Mesothelial cell of epicardium (in vitro differentiated cells): ENCODE results near the gene SH3RF3. TPM values are rescaled to one million over a fixed set of nuclear protein-coding genes. Genes with fewer than 3 reads are reported as not detected.

Experiments
- DNase-seq, 2 experiments: peaks; one replicate each; pipeline ENCODE4 v3.0.0; 2021; ENCODE audit warnings: low spot score in 2 of 2; ENCODE audit not compliant: unreplicated experiment in 2 of 2
- H3K27ac Mint-ChIP-seq: 2 replicates; pipeline ENCODE4 v1.8.0; 2021; ENCODE audit warnings: mixed read lengths
- H3K27me3 Mint-ChIP-seq: 2 replicates; pipeline ENCODE4 v1.8.0; 2021; ENCODE audit warnings: low read depth, mixed read lengths
- H3K36me3 Mint-ChIP-seq: 2 replicates; pipeline ENCODE4 v1.8.0; 2021; ENCODE audit warnings: mixed read lengths
- H3K4me1 Mint-ChIP-seq: 2 replicates; pipeline ENCODE4 v1.8.0; 2021; ENCODE audit warnings: mixed read lengths
- H3K4me3 Mint-ChIP-seq: 2 replicates; pipeline ENCODE4 v1.8.0; 2021; ENCODE audit warnings: mild to moderate bottlenecking, moderate library complexity, mixed read lengths
- H3K9me3 Mint-ChIP-seq: 2 replicates; pipeline ENCODE4 v1.8.0; 2021; ENCODE audit warnings: mixed read lengths
- total RNA-seq: library from RNA; stranded (reverse); gene quantifications from 3 replicates; pipeline ENCODE4 v1.2.1, GENCODE V29; 2021
- TF ChIP-seq, protein P1 (sequence below): fragments of 200-600 bp; sonication (generic); IDR thresholded peaks from one replicate; pipeline ENCODE4 v1.5.0; 2021; ENCODE audit warnings: antibody characterized with exemption; ENCODE audit not compliant: unreplicated experiment

Gene SH3RF3
- total RNA-seq, 1 donor from 2014 or later, result 2.7 TPM

- Mint-ChIP-seq H3K4me1 (peaks cover 12% of the 10 kb centered on the region), H3K9me3 (no peaks in the 10 kb centered on the region)
Observed at GRCh38 chr2:109139002-109139401, 10.0 kb downstream of the SH3RF3 start.

GRCh38 chr2:109139865-109140396, 10.9 kb downstream of the SH3RF3 start:
- no peak overlapping the region for H3K4me3 Mint-ChIP-seq
- H3K27ac Mint-ChIP-seq, result no peak overlapping the region
- H3K27me3 Mint-ChIP-seq, result peaks cover 61% of the 10 kb centered on the region
- H3K9me3 Mint-ChIP-seq, result no peaks in the 10 kb centered on the region
- no peak for DNase-seq
- H3K4me1 Mint-ChIP-seq, result peaks cover 12% of the 10 kb centered on the region
- TF ChIP-seq, protein P1, sequence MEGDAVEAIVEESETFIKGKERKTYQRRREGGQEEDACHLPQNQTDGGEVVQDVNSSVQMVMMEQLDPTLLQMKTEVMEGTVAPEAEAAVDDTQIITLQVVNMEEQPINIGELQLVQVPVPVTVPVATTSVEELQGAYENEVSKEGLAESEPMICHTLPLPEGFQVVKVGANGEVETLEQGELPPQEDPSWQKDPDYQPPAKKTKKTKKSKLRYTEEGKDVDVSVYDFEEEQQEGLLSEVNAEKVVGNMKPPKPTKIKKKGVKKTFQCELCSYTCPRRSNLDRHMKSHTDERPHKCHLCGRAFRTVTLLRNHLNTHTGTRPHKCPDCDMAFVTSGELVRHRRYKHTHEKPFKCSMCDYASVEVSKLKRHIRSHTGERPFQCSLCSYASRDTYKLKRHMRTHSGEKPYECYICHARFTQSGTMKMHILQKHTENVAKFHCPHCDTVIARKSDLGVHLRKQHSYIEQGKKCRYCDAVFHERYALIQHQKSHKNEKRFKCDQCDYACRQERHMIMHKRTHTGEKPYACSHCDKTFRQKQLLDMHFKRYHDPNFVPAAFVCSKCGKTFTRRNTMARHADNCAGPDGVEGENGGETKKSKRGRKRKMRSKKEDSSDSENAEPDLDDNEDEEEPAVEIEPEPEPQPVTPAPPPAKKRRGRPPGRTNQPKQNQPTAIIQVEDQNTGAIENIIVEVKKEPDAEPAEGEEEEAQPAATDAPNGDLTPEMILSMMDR, result no peak
- H3K36me3 Mint-ChIP-seq, result no peaks in the 10 kb centered on the region

More at GRCh38 chr2:109139002-109139401, 10.0 kb downstream of the SH3RF3 start:
- no peak overlapping the region for H3K27ac Mint-ChIP-seq
- H3K36me3 Mint-ChIP-seq, result no peaks in the 10 kb centered on the region
- peaks cover 69% of the 10 kb centered on the region for H3K27me3 Mint-ChIP-seq
- TF ChIP-seq, protein P1, result no peak
- DNase-seq, result no peak
- no peak overlapping the region for H3K4me3 Mint-ChIP-seq

DNA sequence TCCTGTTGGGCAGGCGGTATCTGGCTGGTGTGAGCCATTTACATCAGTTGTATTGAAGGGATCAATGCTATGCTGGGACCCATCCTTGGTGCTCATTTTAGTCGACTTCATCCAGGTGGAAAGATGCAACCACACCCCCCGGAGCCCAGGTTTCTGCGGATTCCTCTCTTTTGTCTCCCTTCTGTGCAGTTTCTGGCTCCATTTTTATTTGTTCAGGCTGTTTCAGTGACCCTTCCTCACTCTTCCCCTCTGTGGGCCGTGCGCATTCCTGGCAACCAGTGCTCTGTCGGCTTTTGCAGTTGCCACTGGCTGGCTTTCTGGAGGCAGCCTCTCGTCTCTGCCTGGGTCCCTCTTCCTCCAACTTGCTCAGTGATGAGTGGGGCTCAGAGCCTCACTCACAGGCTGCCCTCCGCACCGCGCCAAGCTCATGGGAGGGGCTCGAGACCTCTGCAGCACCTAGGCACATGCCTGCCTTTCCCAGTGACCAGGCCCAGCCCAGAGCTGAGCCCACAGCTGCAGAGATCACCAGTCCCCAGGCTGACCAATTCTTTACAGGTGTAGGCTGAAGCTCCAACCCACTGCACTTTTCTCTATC, 12.1 kb downstream of the SH3RF3 start:
- no peak for DNase-seq
- Mint-ChIP-seq H3K36me3 (no peaks in the 10 kb centered on the region), H3K4me1 (peaks cover 7% of the 10 kb centered on the region), H3K27me3 (peaks cover 50% of the 10 kb centered on the region), H3K4me3 (no peak overlapping the region), H3K9me3 (no peaks in the 10 kb centered on the region), H3K27ac (no peak overlapping the region)
- TF ChIP-seq, protein P1, result no peak

DNA sequence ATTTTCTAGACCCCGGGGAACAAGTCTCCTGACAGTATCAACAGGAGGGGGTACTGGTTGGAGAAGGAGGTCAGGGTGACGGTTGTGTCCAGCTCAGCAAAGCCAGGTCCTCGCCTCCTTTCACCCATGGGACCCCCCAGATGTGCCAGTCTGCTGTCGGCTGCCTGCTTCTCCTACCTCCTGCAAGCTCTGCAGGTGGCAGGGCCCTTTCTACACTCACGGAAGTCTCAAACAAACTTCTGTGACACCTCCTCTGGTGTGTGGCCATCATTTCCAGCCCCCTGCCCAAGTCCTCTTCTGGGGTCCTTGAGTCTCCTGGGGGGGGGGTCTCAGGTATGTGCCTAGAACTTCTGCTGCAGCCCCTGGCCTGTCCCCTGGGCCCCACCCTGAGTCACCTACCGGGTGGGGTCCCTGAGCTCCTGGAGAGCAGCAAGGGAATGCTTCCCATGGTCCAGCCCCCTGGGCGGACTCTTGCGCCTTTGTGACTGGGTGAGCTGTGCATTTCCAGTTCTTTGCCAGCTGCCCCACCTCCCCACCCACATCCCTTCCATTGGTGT, 12.8 kb downstream of the SH3RF3 start:
- DNase-seq, result no peak

GRCh38 chr2:109142416-109143210, 13.6 kb downstream of the SH3RF3 start:
- Mint-ChIP-seq H3K4me3 (no peak overlapping the region), H3K4me1 (peaks cover 7% of the 10 kb centered on the region), H3K27ac (no peak overlapping the region), H3K9me3 (no peaks in the 10 kb centered on the region), H3K36me3 (no peaks in the 10 kb centered on the region), H3K27me3 (peaks cover 37% of the 10 kb centered on the region)
- TF ChIP-seq, protein P1, result no peak
- DNase-seq, result no peak

More for the DNA sequence above, 12.8 kb downstream of the SH3RF3 start:
- Mint-ChIP-seq H3K4me1 (peaks cover 7% of the 10 kb centered on the region), H3K36me3 (no peaks in the 10 kb centered on the region), H3K4me3 (no peak overlapping the region), H3K27me3 (peaks cover 43% of the 10 kb centered on the region), H3K27ac (no peak overlapping the region), H3K9me3 (no peaks in the 10 kb centered on the region)
- TF ChIP-seq, protein P1, result no peak
